Measurements from ENCODE around the gene SLC48A1. TPM values are rescaled to one million over a fixed set of nuclear protein-coding genes. Genes with fewer than 3 reads are reported as not detected.

SLC48A1 gene
- polyA plus RNA-seq, 3 donors = 9.4 to 19.6 (median 15.8) TPM

GRCh38 chr12:47798382-47798948 lies 25.4 kb downstream of the SLC48A1 start:
- Histone ChIP-seq H3K27me3 (ENCODE audit: control insufficient read depth in 2 of 2, insufficient read depth in 2 of 2, low read length in 2 of 2) (no peaks in the 10 kb centered on the region), H3K4me2 (replicated peaks; ENCODE audit: extremely low read depth, low read length, poor library complexity, severe bottlenecking) (no peak overlapping the region), H2AFZ (ENCODE audit: insufficient read depth, low read depth, low read length, poor library complexity, severe bottlenecking) (no peak overlapping the region), H3K36me3 (replicated peaks in 1 of 2; ENCODE audit: control insufficient read depth in 1 of 2, insufficient read depth in 2 of 2, low read length in 2 of 2) (peaks cover 50 to 61% of the 10 kb centered on the region in 2 donors), H4K20me1 (ENCODE audit: insufficient read depth, low read length) (peaks cover 73% of the 10 kb centered on the region), H3K27ac (ENCODE audit: low read depth in 1 of 2, low read length in 2 of 2) (no peak overlapping the region), H3K4me1 (ENCODE audit: control insufficient read depth in 1 of 2, insufficient read depth in 2 of 2, low read length in 2 of 2) (peaks cover 43 to 44% of the 10 kb centered on the region in 2 donors), H3K9me3 (replicated peaks in 1 of 2; ENCODE audit: control insufficient read depth in 1 of 2, insufficient read depth in 1 of 2, low read length in 2 of 2) (no peaks in the 10 kb centered on the region), H3K9ac (ENCODE audit: insufficient read depth, low read length, poor library complexity, severe bottlenecking) (no peak overlapping the region), H3K79me2 (ENCODE audit: insufficient read depth, low read length) (peaks cover 48% of the 10 kb centered on the region), H3K4me3 (replicated peaks in 1 of 3; ENCODE audit: low read depth in 2 of 3, low read length in 3 of 3) (no peak overlapping the region)
- no peak for DNase-seq
- H3K27ac Mint-ChIP-seq = no peak overlapping the region
- 100% methylated on average over 12 of the region's 17 CpGs for WGBS (ENCODE audit: insufficient coverage)
- intact Hi-C loops (cut with micrococcal nuclease) = no loop called here
- peaks cover 42% of the 10 kb centered on the region for H3K4me1 Mint-ChIP-seq
- H3K36me3 Mint-ChIP-seq = peaks cover 48 to 60% of the 10 kb centered on the region in 2 donors
- peaks cover 0 to 1% (median 0%) of the 10 kb centered on the region in 3 donors for H3K27me3 Mint-ChIP-seq (ENCODE audit: low read depth in 3 of 3)
- H3K4me3 Mint-ChIP-seq = no peak overlapping the region
- H3K9me3 Mint-ChIP-seq = peaks cover 0 to 2% (median 0%) of the 10 kb centered on the region in 7 donors
- TF ChIP-seq, protein P1, sequence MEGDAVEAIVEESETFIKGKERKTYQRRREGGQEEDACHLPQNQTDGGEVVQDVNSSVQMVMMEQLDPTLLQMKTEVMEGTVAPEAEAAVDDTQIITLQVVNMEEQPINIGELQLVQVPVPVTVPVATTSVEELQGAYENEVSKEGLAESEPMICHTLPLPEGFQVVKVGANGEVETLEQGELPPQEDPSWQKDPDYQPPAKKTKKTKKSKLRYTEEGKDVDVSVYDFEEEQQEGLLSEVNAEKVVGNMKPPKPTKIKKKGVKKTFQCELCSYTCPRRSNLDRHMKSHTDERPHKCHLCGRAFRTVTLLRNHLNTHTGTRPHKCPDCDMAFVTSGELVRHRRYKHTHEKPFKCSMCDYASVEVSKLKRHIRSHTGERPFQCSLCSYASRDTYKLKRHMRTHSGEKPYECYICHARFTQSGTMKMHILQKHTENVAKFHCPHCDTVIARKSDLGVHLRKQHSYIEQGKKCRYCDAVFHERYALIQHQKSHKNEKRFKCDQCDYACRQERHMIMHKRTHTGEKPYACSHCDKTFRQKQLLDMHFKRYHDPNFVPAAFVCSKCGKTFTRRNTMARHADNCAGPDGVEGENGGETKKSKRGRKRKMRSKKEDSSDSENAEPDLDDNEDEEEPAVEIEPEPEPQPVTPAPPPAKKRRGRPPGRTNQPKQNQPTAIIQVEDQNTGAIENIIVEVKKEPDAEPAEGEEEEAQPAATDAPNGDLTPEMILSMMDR (IDR thresholded peaks at IDR 0.05) = no peak

DNA sequence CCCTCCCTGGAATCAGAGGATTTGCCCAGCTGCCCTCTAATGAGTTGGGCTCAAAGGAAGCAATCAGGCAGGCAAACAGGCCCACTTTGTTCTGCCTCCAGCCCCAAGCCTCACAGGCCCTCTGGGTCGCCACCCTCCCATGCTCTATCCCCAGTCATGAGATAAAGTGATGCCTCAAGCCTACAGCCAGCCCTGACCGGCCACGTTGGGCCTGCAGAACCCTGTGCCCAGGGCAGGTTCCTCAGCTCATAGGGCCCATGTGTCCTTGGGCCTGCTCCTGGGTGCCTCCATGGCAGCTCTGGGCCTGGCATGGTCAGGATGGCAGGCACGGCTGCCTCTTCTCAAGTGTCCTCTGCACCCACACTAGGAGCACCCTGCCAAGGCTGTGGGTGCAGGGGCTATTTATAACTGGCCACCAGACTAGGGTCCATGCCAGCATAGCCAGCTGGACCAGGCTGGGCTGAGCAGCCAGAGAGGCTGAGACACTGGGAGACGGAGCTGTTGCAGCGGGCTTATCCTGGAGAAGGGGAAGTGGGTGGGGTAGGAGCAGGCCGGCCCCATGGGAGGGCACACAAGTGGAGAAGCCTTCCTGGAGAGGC lies 26.4 kb downstream of the SLC48A1 start:
- Histone ChIP-seq H3K79me2 (ENCODE audit: insufficient read depth, low read length) (peaks cover 58% of the 10 kb centered on the region), H3K9ac (ENCODE audit: insufficient read depth, low read length, poor library complexity, severe bottlenecking) (peak overlapping the region; percentile 33), H3K27ac (ENCODE audit: low read depth in 1 of 2, low read length in 2 of 2) (peak overlapping the region in 1 of 2 donors; percentile 25), H4K20me1 (ENCODE audit: insufficient read depth, low read length) (peaks cover 69% of the 10 kb centered on the region), H3K9me3 (replicated peaks in 1 of 2; ENCODE audit: control insufficient read depth in 1 of 2, insufficient read depth in 1 of 2, low read length in 2 of 2) (no peaks in the 10 kb centered on the region), H3K4me3 (replicated peaks in 1 of 3; ENCODE audit: low read depth in 2 of 3, low read length in 3 of 3) (no peak overlapping the region), H3K4me2 (replicated peaks; ENCODE audit: extremely low read depth, low read length, poor library complexity, severe bottlenecking) (peak overlapping the region; percentile 18), H3K36me3 (replicated peaks in 1 of 2; ENCODE audit: control insufficient read depth in 1 of 2, insufficient read depth in 2 of 2, low read length in 2 of 2) (peaks cover 40 to 59% of the 10 kb centered on the region in 2 donors), H3K27me3 (ENCODE audit: control insufficient read depth in 2 of 2, insufficient read depth in 2 of 2, low read length in 2 of 2) (no peaks in the 10 kb centered on the region), H3K4me1 (ENCODE audit: control insufficient read depth in 1 of 2, insufficient read depth in 2 of 2, low read length in 2 of 2) (peaks cover 51% of the 10 kb centered on the region in 2 donors), H2AFZ (ENCODE audit: insufficient read depth, low read depth, low read length, poor library complexity, severe bottlenecking) (no peak overlapping the region)
- H3K27me3 Mint-ChIP-seq (ENCODE audit: low read depth in 3 of 3) = peaks cover 0 to 1% (median 0%) of the 10 kb centered on the region in 3 donors
- H3K4me1 Mint-ChIP-seq = peaks cover 52% of the 10 kb centered on the region
- intact Hi-C loops (cut with micrococcal nuclease) = no loop called here
- H3K27ac Mint-ChIP-seq = peak overlapping the region in 3 of 7 donors; percentile 15 to 43 (median 20)
- peak overlapping the region in 1 of 2 donors; percentile 51 for H3K4me3 Mint-ChIP-seq
- TF ChIP-seq, protein P1 (IDR thresholded peaks at IDR 0.05) = no peak
- peaks cover 40 to 58% of the 10 kb centered on the region in 2 donors for H3K36me3 Mint-ChIP-seq
- WGBS (ENCODE audit: insufficient coverage) = 57% methylated on average over 7 of the region's 7 CpGs
- DNase-seq = peak in 1 of 3 donors; percentile 29
- peaks cover 0 to 2% (median 0%) of the 10 kb centered on the region in 7 donors for H3K9me3 Mint-ChIP-seq

Measured in CD14-positive monocyte (primary cell).